GM12878 (cell line): ENCODE data around the gene EGFR. TPM values are rescaled to one million over a fixed set of nuclear protein-coding genes. Genes with fewer than 3 reads are reported as not detected.

Source experiments
- ATAC-seq: fragments of 200-7000 bp; cut with Tn5 transposase; 3 replicates; pipeline ENCODE4 v1.9.1; 2020; ENCODE audit warnings: mild to moderate bottlenecking, moderate library complexity
- BruUV-seq: library from RNA; stranded (reverse); fragments of 400-500 nt; replicated peaks from 2 replicates; lab custom pipeline; 2021; lab: Mats Ljungman, UMichigan
- CTCF ChIA-PET: fragments of 300-600 bp; sonication (Branson Sonifier 250); formaldehyde crosslinking; extraction: SDS; loops from one replicate; lab custom pipeline; 2021; ENCODE audit warnings: inconsistent platforms; lab: Yijun Ruan, JAX
- POLR2A ChIA-PET: fragments of 350-600 bp; formaldehyde crosslinking; extraction: SDS; loops from one replicate; lab custom pipeline; 2021; ENCODE audit warnings: inconsistent platforms; lab: Charles Lee
- RAD21 ChIA-PET: fragments of 300-600 bp; sonication (Branson Sonifier 250); formaldehyde crosslinking; loops from one replicate; lab custom pipeline; 2023; ENCODE audit warnings: antibody characterized with exemption; ENCODE audit not compliant: unreplicated experiment; lab: Charles Lee
- SMC1A ChIA-PET: fragments of 300-600 bp; sonication (Branson Sonifier 250); formaldehyde crosslinking; loops from one replicate; lab custom pipeline; 2023; ENCODE audit not compliant: unreplicated experiment, uncharacterized antibody; lab: Charles Lee
- DNase-seq: peaks from one replicate; pipeline ENCODE4 v3.0.0-alpha.2; 2011; ENCODE audit warnings: low read depth, low spot score
- FAIRE-seq: peaks from 3 replicates; lab custom pipeline; 2011; peaks lifted over from hg19 to GRCh38; lab: Jason Lieb, UNC
- H2AFZ ChIP-seq: 2 replicates; pipeline ENCODE4 v1.6.0; 2011; ENCODE audit warnings: low read depth, low read length, control low read depth; ENCODE audit not compliant: control insufficient read depth
- H3K27ac ChIP-seq: 2 replicates; pipeline ENCODE4 v1.5.1; 2011; ENCODE audit warnings: control low read depth; ENCODE audit not compliant: control insufficient read depth, insufficient read depth
- H3K27me3 ChIP-seq, 2 experiments: replicated peaks in 1 of 2; 2 replicates each; pipeline versions ENCODE4 v1.6.0 to v1.6.1; 2011; ENCODE audit warnings: low read length in 1 of 2; ENCODE audit not compliant: control insufficient read depth in 2 of 2, insufficient read depth in 2 of 2
- H3K36me3 ChIP-seq, 2 experiments: 2 replicates each; pipeline ENCODE4 v1.5.1; 2011; ENCODE audit warnings: low read length in 1 of 2; ENCODE audit not compliant: control insufficient read depth in 2 of 2, insufficient read depth in 2 of 2
- H3K4me1 ChIP-seq: 2 replicates; pipeline ENCODE4 v1.6.1; 2011; ENCODE audit warnings: mild to moderate bottlenecking, low read length, moderate library complexity, mixed read lengths; ENCODE audit not compliant: control insufficient read depth, insufficient read depth
- H3K4me2 ChIP-seq: 2 replicates; pipeline ENCODE4 v1.6.0; 2011; ENCODE audit warnings: control low read depth; ENCODE audit not compliant: control insufficient read depth, insufficient read depth
- H3K4me3 ChIP-seq: fragments of 200-600 bp; sonication (generic); 2 replicates; pipeline ENCODE4 v1.5.1; 2016
- H3K79me2 ChIP-seq: 2 replicates; pipeline ENCODE4 v1.6.0; 2011; ENCODE audit warnings: low read length; ENCODE audit not compliant: control insufficient read depth, insufficient read depth
- H3K9ac ChIP-seq: 2 replicates; pipeline ENCODE4 v1.8.0; 2011; ENCODE audit warnings: low read length, control low read depth, mixed read lengths; ENCODE audit not compliant: control insufficient read depth, insufficient read depth
- H3K9me3 ChIP-seq: replicated peaks from 3 replicates; pipeline ENCODE4 v1.5.1; 2011; ENCODE audit warnings: mild to moderate bottlenecking, low read length; ENCODE audit not compliant: control insufficient read depth, insufficient read depth
- H4K20me1 ChIP-seq: 2 replicates; pipeline ENCODE4 v1.6.0; 2011; ENCODE audit not compliant: control insufficient read depth, insufficient read depth
- KAT2A ChIP-seq: conservative IDR thresholded peaks from 2 replicates; pipeline ENCODE4 v1.6.1; 2011; ENCODE audit warnings: low read depth, low read length; ENCODE audit not compliant: control insufficient read depth
- MXI1 ChIP-seq: fragments of 150-350 bp; IDR thresholded peaks from 2 replicates; pipeline ENCODE4 v1.6.1; 2011; ENCODE audit warnings: low read depth, mild to moderate bottlenecking, inconsistent platforms, low read length, improper control_type of control experiment
- NFYB ChIP-seq: IDR thresholded peaks from 2 replicates; pipeline ENCODE4 v1.6.1; 2011; ENCODE audit warnings: low read depth, mild to moderate bottlenecking, low read length, improper control_type of control experiment, moderate library complexity; ENCODE audit not compliant: insufficient read depth
- PML ChIP-seq: IDR thresholded peaks from 2 replicates; pipeline ENCODE4 v1.6.1; 2012; ENCODE audit warnings: low read length, inconsistent platforms
- RFX5 ChIP-seq: IDR thresholded peaks from 2 replicates; pipeline ENCODE4 v1.6.1; 2011; ENCODE audit warnings: low read depth, low read length, improper control_type of control experiment
- RUNX3 ChIP-seq: IDR thresholded peaks from 2 replicates; pipeline ENCODE4 v1.6.1; 2012; ENCODE audit warnings: low read length, inconsistent platforms
- WGBS: methylation state at CpG from one replicate; pipeline ENCODE4 v1.1.6; 2016; ENCODE audit warnings: low lambda C conversion rate; ENCODE audit not compliant: insufficient replicate concordance, insufficient coverage; ENCODE audit errors: missing lambda C conversion rate; 5-methylcytosine and 5-hydroxymethylcytosine counted together
- in situ Hi-C: fragments of 300-500 bp; cut with MboI; formaldehyde crosslinking; loops from 9 replicates; pipeline ENCODE4 v1.14.3; 2018; ENCODE audit warnings: mixed read lengths
- intact Hi-C: fragments of 100-400 bp; cut with micrococcal nuclease; formaldehyde crosslinking; loops from one replicate; pipeline ENCODE4 v1.14.2; 2022; ENCODE audit not compliant: unreplicated experiment
- polyA plus RNA-seq, 11 experiments: library from polyadenylated mRNA; depleted of rRNA in 4 of 11; unstranded in 6 of 11; stranded (reverse) in 5 of 11; fragments of >200 nt; fragmentation: Nextera tagmentation in 4 of 11; fragmentation: Illumina TruSeq in 1 of 11; extraction: Ambion mirVana in 4 of 11; extraction: Trizol in 1 of 11; gene quantifications; 1 replicate in 1 of 11; 2 replicates in 10 of 11; pipeline versions ENCODE4 v1.2.1 to v1.2.3, GENCODE V29; 2011 to 2016; ENCODE audit warnings: inconsistent platforms in 2 of 11, missing spikeins in 2 of 11, low read depth in 1 of 11
- total RNA-seq, 4 experiments: library from RNA; depleted of rRNA in 3 of 4; stranded (reverse); fragments of >200 nt in 3 of 4; fragmentation: Illumina TruSeq in 1 of 4; extraction: Trizol in 1 of 4; gene quantifications; 2 replicates each; pipeline versions ENCODE4 v1.2.1 to v1.2.3, GENCODE V29; 2013 to 2021
- TF ChIP-seq, protein P1 (sequence below): fragments of 450-650 bp; formaldehyde crosslinking; IDR thresholded peaks from 2 replicates; pipeline ENCODE4 v1.5.0; 2022; ENCODE audit warnings: mild to moderate bottlenecking, missing genetic modification characterization
- TF ChIP-seq, protein P2 (sequence below): IDR thresholded peaks from 2 replicates; pipeline ENCODE4 v1.6.1; 2011; ENCODE audit warnings: low read depth, mild to moderate bottlenecking, low read length, moderate library complexity, borderline replicate concordance; ENCODE audit errors: extremely low read depth
- TF ChIP-seq, protein P3 (sequence below): fragments of 450-650 bp; IDR thresholded peaks from 2 replicates; pipeline ENCODE4 v1.6.1; 2017; ENCODE audit warnings: mild to moderate bottlenecking, moderate library complexity
- TF ChIP-seq, protein P4 (sequence below): fragments of 450-650 bp; IDR thresholded peaks from 2 replicates; pipeline ENCODE4 v1.6.1; 2014; ENCODE audit warnings: mild to moderate bottlenecking
- TF ChIP-seq, protein P5 (sequence below): fragments of 450-650 bp; IDR thresholded peaks from 2 replicates; pipeline ENCODE4 v1.6.1; 2018; ENCODE audit warnings: borderline replicate concordance, mild to moderate bottlenecking; ENCODE audit not compliant: partially characterized antibody

EGFR gene
- total and polyA plus RNA-seq, 10 of the 15 experiments (the other 5 are each of a cell fraction or from before 2014, with no cell fraction given): 0.01 to 0.31 TPM; not detected in 8

DNA sequence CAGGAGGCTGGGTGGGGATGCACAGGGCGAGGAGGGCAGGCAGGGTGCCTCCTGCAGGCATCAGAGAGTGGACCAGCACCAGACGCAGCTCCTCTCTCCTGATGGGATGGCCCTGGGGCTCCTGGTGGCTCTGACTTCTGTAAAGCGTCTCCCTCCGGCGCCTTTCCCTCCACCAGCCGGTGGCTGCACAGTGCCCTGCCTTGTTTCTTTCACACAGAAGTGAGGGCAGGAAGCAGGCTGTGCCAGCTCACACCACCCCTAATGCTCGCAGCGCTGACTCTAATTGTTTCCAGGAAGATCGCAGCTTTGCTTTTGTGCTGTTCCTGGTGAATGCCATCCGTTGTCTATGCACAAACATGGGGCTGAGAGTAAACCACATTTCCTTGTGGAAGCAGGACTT, 194.0 kb downstream of the EGFR start:
- in situ Hi-C loops (no loop called here), intact Hi-C loops (no loop called here)
- Histone ChIP-seq H4K20me1 (no peaks in the 10 kb centered on the region), H3K4me3 (no peak overlapping the region), H3K27ac (no peak overlapping the region), H3K9me3 (no peaks in the 10 kb centered on the region), H3K27me3 (no peaks in the 10 kb centered on the region; a peak in 2 of 4 replicates), H3K9ac (no peak overlapping the region), H3K79me2 (no peaks in the 10 kb centered on the region), H3K4me2 (no peak overlapping the region), H2AFZ (no peak overlapping the region), H3K4me1 (no peaks in the 10 kb centered on the region), H3K36me3 (no peaks in the 10 kb centered on the region)
- SMC1A ChIA-PET: interaction anchor here (1.2 kb wide), 1 partner anchor 28 kb away, joined by 3 read pairs; no protein-coding TSS in a partner anchor
- CTCF ChIA-PET: no interaction called here
- no peak for DNase-seq
- RAD21 ChIA-PET: no interaction called here
- ATAC-seq: no peak
- POLR2A ChIA-PET: no interaction called here
- no TSS peak for BruUV-seq
- WGBS: 30% methylated on average over 10 of the region's 10 CpGs
- FAIRE-seq: no peak
- TF ChIP-seq RFX5 (no peak), RUNX3 (no peak), KAT2A (no peak), NFYB (no peak), PML (no peak), MXI1 (no peak)
- TF ChIP-seq, protein P1, sequence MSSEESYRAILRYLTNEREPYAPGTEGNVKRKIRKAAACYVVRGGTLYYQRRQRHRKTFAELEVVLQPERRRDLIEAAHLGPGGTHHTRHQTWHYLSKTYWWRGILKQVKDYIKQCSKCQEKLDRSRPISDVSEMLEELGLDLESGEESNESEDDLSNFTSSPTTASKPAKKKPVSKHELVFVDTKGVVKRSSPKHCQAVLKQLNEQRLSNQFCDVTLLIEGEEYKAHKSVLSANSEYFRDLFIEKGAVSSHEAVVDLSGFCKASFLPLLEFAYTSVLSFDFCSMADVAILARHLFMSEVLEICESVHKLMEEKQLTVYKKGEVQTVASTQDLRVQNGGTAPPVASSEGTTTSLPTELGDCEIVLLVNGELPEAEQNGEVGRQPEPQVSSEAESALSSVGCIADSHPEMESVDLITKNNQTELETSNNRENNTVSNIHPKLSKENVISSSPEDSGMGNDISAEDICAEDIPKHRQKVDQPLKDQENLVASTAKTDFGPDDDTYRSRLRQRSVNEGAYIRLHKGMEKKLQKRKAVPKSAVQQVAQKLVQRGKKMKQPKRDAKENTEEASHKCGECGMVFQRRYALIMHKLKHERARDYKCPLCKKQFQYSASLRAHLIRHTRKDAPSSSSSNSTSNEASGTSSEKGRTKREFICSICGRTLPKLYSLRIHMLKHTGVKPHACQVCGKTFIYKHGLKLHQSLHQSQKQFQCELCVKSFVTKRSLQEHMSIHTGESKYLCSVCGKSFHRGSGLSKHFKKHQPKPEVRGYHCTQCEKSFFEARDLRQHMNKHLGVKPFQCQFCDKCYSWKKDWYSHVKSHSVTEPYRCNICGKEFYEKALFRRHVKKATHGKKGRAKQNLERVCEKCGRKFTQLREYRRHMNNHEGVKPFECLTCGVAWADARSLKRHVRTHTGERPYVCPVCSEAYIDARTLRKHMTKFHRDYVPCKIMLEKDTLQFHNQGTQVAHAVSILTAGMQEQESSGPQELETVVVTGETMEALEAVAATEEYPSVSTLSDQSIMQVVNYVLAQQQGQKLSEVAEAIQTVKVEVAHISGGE (CRISPR knock-in tag): no peak
- TF ChIP-seq, protein P2, sequence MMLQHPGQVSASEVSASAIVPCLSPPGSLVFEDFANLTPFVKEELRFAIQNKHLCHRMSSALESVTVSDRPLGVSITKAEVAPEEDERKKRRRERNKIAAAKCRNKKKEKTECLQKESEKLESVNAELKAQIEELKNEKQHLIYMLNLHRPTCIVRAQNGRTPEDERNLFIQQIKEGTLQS: no peak
- TF ChIP-seq, protein P3, sequence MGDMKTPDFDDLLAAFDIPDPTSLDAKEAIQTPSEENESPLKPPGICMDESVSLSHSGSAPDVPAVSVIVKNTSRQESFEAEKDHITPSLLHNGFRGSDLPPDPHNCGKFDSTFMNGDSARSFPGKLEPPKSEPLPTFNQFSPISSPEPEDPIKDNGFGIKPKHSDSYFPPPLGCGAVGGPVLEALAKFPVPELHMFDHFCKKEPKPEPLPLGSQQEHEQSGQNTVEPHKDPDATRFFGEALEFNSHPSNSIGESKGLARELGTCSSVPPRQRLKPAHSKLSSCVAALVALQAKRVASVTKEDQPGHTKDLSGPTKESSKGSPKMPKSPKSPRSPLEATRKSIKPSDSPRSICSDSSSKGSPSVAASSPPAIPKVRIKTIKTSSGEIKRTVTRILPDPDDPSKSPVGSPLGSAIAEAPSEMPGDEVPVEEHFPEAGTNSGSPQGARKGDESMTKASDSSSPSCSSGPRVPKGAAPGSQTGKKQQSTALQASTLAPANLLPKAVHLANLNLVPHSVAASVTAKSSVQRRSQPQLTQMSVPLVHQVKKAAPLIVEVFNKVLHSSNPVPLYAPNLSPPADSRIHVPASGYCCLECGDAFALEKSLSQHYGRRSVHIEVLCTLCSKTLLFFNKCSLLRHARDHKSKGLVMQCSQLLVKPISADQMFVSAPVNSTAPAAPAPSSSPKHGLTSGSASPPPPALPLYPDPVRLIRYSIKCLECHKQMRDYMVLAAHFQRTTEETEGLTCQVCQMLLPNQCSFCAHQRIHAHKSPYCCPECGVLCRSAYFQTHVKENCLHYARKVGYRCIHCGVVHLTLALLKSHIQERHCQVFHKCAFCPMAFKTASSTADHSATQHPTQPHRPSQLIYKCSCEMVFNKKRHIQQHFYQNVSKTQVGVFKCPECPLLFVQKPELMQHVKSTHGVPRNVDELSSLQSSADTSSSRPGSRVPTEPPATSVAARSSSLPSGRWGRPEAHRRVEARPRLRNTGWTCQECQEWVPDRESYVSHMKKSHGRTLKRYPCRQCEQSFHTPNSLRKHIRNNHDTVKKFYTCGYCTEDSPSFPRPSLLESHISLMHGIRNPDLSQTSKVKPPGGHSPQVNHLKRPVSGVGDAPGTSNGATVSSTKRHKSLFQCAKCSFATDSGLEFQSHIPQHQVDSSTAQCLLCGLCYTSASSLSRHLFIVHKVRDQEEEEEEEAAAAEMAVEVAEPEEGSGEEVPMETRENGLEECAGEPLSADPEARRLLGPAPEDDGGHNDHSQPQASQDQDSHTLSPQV: no peak
- TF ChIP-seq, protein P4, sequence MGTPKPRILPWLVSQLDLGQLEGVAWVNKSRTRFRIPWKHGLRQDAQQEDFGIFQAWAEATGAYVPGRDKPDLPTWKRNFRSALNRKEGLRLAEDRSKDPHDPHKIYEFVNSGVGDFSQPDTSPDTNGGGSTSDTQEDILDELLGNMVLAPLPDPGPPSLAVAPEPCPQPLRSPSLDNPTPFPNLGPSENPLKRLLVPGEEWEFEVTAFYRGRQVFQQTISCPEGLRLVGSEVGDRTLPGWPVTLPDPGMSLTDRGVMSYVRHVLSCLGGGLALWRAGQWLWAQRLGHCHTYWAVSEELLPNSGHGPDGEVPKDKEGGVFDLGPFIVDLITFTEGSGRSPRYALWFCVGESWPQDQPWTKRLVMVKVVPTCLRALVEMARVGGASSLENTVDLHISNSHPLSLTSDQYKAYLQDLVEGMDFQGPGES: no peak
- TF ChIP-seq, protein P5, sequence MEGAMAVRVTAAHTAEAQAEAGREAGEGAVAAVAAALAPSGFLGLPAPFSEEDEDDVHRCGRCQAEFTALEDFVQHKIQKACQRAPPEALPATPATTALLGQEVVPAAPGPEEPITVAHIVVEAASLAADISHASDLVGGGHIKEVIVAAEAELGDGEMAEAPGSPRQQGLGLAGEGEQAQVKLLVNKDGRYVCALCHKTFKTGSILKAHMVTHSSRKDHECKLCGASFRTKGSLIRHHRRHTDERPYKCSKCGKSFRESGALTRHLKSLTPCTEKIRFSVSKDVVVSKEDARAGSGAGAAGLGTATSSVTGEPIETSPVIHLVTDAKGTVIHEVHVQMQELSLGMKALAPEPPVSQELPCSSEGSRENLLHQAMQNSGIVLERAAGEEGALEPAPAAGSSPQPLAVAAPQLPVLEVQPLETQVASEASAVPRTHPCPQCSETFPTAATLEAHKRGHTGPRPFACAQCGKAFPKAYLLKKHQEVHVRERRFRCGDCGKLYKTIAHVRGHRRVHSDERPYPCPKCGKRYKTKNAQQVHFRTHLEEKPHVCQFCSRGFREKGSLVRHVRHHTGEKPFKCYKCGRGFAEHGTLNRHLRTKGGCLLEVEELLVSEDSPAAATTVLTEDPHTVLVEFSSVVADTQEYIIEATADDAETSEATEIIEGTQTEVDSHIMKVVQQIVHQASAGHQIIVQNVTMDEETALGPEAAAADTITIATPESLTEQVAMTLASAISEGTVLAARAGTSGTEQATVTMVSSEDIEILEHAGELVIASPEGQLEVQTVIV: no peak
